ENCODE results near the gene PDE1A. TPM values are rescaled to one million over a fixed set of nuclear protein-coding genes. Genes with fewer than 3 reads are reported as not detected.

PDE1A gene
- total and polyA plus RNA-seq, 2 of the 13 experiments (the other 11 are each of a cell fraction or from before 2014, with no cell fraction given): not detected

DNA sequence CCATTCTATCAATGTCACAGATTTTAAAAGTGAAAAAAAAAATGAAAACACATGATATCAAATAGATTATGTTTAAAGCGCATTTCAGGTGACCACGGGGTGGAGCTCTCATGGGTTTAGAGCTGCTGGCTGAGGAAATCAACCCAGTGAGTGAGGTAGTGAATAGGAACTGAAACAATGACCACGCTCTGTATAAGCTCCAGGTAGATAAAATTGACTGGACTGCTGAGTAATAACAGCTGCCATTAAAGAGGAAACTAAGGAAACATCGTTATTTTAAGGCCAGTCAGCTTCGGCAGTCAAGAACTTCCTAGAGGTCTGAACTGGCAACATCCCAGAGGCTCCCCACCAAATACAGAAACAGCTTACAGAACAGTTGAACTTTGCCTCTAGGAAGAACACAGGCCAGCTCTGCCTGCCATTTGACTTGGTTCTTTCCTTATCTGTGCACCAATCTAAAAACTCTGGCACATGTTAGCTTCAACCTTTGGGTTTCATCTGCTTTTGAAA is 185.9 kb downstream of the PDE1A start (continued):
- TF ChIP-seq ZNF235 (CRISPR knock-in tag; IDR thresholded peaks at IDR 0.05; ENCODE audit: borderline replicate concordance): no peak
- no peak for TF ChIP-seq KDM5B (CRISPR knock-in tag; IDR thresholded peaks at IDR 0.05; ENCODE audit: borderline replicate concordance)
- TF ChIP-seq, protein P1, sequence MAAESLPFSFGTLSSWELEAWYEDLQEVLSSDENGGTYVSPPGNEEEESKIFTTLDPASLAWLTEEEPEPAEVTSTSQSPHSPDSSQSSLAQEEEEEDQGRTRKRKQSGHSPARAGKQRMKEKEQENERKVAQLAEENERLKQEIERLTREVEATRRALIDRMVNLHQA (CRISPR knock-in tag; IDR thresholded peaks at IDR 0.05): no peak
- no peak for TF ChIP-seq ZKSCAN5 (CRISPR knock-in tag; IDR thresholded peaks at IDR 0.05)
- TF ChIP-seq ONECUT2 (CRISPR knock-in tag; IDR thresholded peaks at IDR 0.05): no peak
- TF ChIP-seq, protein P2, sequence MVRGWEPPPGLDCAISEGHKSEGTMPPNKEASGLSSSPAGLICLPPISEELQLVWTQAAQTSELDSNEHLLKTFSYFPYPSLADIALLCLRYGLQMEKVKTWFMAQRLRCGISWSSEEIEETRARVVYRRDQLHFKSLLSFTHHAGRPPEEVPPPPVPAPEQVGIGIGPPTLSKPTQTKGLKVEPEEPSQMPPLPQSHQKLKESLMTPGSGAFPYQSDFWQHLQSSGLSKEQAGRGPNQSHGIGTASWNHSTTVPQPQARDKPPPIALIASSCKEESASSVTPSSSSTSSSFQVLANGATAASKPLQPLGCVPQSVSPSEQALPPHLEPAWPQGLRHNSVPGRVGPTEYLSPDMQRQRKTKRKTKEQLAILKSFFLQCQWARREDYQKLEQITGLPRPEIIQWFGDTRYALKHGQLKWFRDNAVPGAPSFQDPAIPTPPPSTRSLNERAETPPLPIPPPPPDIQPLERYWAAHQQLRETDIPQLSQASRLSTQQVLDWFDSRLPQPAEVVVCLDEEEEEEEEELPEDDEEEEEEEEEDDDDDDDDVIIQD (CRISPR knock-in tag; IDR thresholded peaks at IDR 0.05; ENCODE audit: low read depth): peak; percentile 61; the same call in 1 of the 2 replicates
- TF ChIP-seq CBX1 (IDR thresholded peaks at IDR 0.05; ENCODE audit: low read depth): no peak
- peak; percentile 80 for TF ChIP-seq SMC3 (IDR thresholded peaks at IDR 0.05; ENCODE audit: low read length)
- TF ChIP-seq TBL1XR1 (IDR thresholded peaks at IDR 0.05; ENCODE audit: borderline replicate concordance, low read length, partially characterized antibody): no peak
- no peak for TF ChIP-seq ZNF672 (CRISPR knock-in tag; IDR thresholded peaks at IDR 0.05)
- no peak for TF ChIP-seq SIX1 (CRISPR knock-in tag; IDR thresholded peaks at IDR 0.05; ENCODE audit: borderline replicate concordance)
- TF ChIP-seq NR3C1 (CRISPR knock-in tag; IDR thresholded peaks at IDR 0.05): no peak
- TF ChIP-seq ZNF431 (CRISPR knock-in tag; IDR thresholded peaks at IDR 0.05; ENCODE audit: borderline replicate concordance, low read depth): no peak
- no peak for TF ChIP-seq ZNF781 (CRISPR knock-in tag; IDR thresholded peaks at IDR 0.05; ENCODE audit: borderline replicate concordance, not compliant biosample characterization)
- TF ChIP-seq ZNF761 (CRISPR knock-in tag; conservative IDR thresholded peaks at IDR 0.05): no peak
- TF ChIP-seq ZFP36L1 (CRISPR knock-in tag; IDR thresholded peaks at IDR 0.05): no peak
- TF ChIP-seq, protein P3, sequence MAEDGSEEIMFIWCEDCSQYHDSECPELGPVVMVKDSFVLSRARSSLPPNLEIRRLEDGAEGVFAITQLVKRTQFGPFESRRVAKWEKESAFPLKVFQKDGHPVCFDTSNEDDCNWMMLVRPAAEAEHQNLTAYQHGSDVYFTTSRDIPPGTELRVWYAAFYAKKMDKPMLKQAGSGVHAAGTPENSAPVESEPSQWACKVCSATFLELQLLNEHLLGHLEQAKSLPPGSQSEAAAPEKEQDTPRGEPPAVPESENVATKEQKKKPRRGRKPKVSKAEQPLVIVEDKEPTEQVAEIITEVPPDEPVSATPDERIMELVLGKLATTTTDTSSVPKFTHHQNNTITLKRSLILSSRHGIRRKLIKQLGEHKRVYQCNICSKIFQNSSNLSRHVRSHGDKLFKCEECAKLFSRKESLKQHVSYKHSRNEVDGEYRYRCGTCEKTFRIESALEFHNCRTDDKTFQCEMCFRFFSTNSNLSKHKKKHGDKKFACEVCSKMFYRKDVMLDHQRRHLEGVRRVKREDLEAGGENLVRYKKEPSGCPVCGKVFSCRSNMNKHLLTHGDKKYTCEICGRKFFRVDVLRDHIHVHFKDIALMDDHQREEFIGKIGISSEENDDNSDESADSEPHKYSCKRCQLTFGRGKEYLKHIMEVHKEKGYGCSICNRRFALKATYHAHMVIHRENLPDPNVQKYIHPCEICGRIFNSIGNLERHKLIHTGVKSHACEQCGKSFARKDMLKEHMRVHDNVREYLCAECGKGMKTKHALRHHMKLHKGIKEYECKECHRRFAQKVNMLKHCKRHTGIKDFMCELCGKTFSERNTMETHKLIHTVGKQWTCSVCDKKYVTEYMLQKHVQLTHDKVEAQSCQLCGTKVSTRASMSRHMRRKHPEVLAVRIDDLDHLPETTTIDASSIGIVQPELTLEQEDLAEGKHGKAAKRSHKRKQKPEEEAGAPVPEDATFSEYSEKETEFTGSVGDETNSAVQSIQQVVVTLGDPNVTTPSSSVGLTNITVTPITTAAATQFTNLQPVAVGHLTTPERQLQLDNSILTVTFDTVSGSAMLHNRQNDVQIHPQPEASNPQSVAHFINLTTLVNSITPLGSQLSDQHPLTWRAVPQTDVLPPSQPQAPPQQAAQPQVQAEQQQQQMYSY (CRISPR knock-in tag; IDR thresholded peaks at IDR 0.05): no peak
- TF ChIP-seq, protein P4, sequence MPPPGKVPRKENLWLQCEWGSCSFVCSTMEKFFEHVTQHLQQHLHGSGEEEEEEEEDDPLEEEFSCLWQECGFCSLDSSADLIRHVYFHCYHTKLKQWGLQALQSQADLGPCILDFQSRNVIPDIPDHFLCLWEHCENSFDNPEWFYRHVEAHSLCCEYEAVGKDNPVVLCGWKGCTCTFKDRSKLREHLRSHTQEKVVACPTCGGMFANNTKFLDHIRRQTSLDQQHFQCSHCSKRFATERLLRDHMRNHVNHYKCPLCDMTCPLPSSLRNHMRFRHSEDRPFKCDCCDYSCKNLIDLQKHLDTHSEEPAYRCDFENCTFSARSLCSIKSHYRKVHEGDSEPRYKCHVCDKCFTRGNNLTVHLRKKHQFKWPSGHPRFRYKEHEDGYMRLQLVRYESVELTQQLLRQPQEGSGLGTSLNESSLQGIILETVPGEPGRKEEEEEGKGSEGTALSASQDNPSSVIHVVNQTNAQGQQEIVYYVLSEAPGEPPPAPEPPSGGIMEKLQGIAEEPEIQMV (CRISPR knock-in tag; IDR thresholded peaks at IDR 0.05; ENCODE audit: low read depth): no peak
- no peak for TF ChIP-seq CAMTA2 (CRISPR knock-in tag; IDR thresholded peaks at IDR 0.05; ENCODE audit: borderline replicate concordance)
- no peak for TF ChIP-seq CC2D1A (CRISPR knock-in tag; IDR thresholded peaks at IDR 0.05)
- TF ChIP-seq, protein P5, sequence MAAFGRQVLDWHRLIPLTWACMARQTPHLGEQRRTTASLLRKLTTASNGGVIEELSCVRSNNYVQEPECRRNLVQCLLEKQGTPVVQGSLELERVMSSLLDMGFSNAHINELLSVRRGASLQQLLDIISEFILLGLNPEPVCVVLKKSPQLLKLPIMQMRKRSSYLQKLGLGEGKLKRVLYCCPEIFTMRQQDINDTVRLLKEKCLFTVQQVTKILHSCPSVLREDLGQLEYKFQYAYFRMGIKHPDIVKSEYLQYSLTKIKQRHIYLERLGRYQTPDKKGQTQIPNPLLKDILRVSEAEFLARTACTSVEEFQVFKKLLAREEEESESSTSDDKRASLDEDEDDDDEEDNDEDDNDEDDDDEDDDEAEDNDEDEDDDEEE (CRISPR knock-in tag; IDR thresholded peaks at IDR 0.05): no peak

All from HepG2 (cell line).